Smooth muscle cell of the brain vasculature (primary cell): ENCODE results near the gene SCART1.
"Not testable (repeated sequence)": the region's sequence is repeated elsewhere in the genome, so short reads cannot be mapped to it uniquely, and the experiment has no call there.

Source experiments
- DNase-seq: peaks from one replicate; pipeline ENCODE4 v3.0.0-alpha.2; 2012; ENCODE audit warnings: low read depth, low spot score

Gene SCART1

GRCh38 chr10:133432789-133433188 is 21.0 kb upstream of the SCART1 start:
- not testable (repeated sequence) for DNase-seq

GRCh38 chr10:133438711-133439273 is 15.0 kb upstream of the SCART1 start:
- no peak for DNase-seq

- DNase-seq, result no peak
These were observed 14.0 kb upstream of the SCART1 start for GRCh38 chr10:133439517-133440461.

- DNase-seq, result no peak
These were observed 13.0 kb upstream of the SCART1 start for GRCh38 chr10:133440633-133441285.

- DNase-seq, result not testable (repeated sequence)
These were observed 12.4 kb upstream of the SCART1 start for GRCh38 chr10:133441356-133441755.

- DNase-seq, result no peak
These were observed 12.0 kb upstream of the SCART1 start for GRCh38 chr10:133441780-133442179.

GRCh38 chr10:133442191-133442966 is 11.4 kb upstream of the SCART1 start:
- no peak for DNase-seq

GRCh38 chr10:133442967-133443924 is 10.5 kb upstream of the SCART1 start:
- DNase-seq, result no peak

- DNase-seq, result no peak
These were observed 9.1 kb upstream of the SCART1 start for GRCh38 chr10:133444342-133445267.

GRCh38 chr10:133445268-133445732 is 8.4 kb upstream of the SCART1 start:
- no peak for DNase-seq

- DNase-seq, result no peak
These were observed 7.7 kb upstream of the SCART1 start for GRCh38 chr10:133445751-133446708.

- no peak for DNase-seq
These were observed 6.8 kb upstream of the SCART1 start for GRCh38 chr10:133446979-133447378.

GRCh38 chr10:133448120-133448519 is 5.6 kb upstream of the SCART1 start:
- DNase-seq, result no peak

GRCh38 chr10:133451346-133451745 is 2.4 kb upstream of the SCART1 start:
- DNase-seq, result no peak

- no peak for DNase-seq
These were observed 1.3 kb upstream of the SCART1 start for GRCh38 chr10:133452453-133452852.

GRCh38 chr10:133454204-133454893 is 604 bp downstream of the SCART1 start:
- DNase-seq, result no peak

- DNase-seq, result no peak
These were observed 1.5 kb downstream of the SCART1 start for GRCh38 chr10:133455196-133455595.

- DNase-seq, result no peak
These were observed 1.9 kb downstream of the SCART1 start for GRCh38 chr10:133455611-133456031.
